Measurements from ENCODE around the gene NPBWR2. TPM values are rescaled to one million over a fixed set of nuclear protein-coding genes. Genes with fewer than 3 reads are reported as not detected.

NPBWR2 gene
- total and polyA plus RNA-seq, 9 of the 15 experiments (the other 6 are each of a cell fraction or from before 2014, with no cell fraction given): not detected

DNA sequence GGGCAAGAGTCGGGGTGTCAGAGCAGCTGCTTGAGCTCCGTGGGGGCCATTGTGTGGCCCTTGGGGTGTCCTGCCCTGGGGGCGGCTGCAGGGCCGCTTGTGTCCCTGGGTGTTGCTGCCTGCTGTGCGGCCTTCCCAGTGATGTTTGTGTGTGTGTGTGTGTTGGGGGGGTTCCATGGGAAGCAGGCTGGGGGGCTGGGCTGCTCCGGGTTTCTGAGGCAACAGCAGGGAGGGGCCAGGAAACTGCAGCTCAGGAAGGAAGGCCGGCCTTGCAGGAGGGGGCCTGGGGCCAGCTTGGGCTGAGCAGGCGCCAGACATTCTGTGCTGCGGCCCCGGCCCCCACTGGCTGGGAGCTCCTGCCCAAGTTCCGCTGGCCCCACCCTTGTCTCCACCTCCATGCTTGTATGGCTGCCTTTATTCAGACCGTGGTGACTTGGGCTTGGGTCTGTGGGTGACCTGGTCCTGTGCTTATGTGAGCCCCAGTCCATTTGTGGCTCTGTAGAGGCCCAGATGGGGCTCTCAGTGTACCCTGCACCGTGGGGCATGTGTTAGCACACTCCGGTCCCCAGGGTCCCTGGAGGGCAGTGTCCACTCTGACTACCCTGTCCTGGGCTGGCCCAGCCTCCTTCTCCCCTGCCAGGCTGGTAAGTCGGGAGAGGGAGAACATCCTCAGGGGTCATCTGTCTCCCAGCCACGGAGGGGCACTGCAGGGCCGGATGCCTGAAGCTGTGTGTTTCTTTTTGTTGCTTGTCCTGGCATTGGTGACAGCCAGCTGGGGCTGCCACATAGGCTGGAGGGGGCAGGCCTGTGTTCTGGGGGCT is 53.3 kb downstream of the NPBWR2 start (continued):
- TF ChIP-seq MYC (IDR thresholded peaks at IDR 0.05; ENCODE audit: low read depth, low read length) (no peak), MYC (CRISPR knock-in tag; IDR thresholded peaks at IDR 0.05; ENCODE audit: borderline replicate concordance, low read depth) (no peak), GTF2E2 (tag; IDR thresholded peaks at IDR 0.05) (no peak), POLR2AphosphoS5 (IDR thresholded peaks at IDR 0.05; ENCODE audit: control insufficient read depth, insufficient read depth, low read depth, low read length) (no peak), HMGN3 (IDR thresholded peaks at IDR 0.05; ENCODE audit: borderline replicate concordance, extremely low read depth, insufficient read length, low read depth, low read length) (peak; percentile 16), DACH1 (IDR thresholded peaks at IDR 0.05; ENCODE audit: partially characterized antibody) (no peak), RBFOX2 (IDR thresholded peaks at IDR 0.05; ENCODE audit: low read depth, low read length) (peak; percentile 28; the same call in 1 of the 2 replicates), CREBBP (IDR thresholded peaks at IDR 0.05; ENCODE audit: low read depth, low read length) (no peak), NRF1 (conservative IDR thresholded peaks at IDR 0.05 in 1 of 2, IDR thresholded peaks at IDR 0.05 in 1 of 2) (peak; percentile 74 to 79), PHF8 (IDR thresholded peaks at IDR 0.05; ENCODE audit: borderline replicate concordance, low read length) (peak; percentile 39; the same call in 1 of the 2 replicates), MBD2 (IDR thresholded peaks at IDR 0.05; ENCODE audit: borderline replicate concordance, low read depth) (no peak), CREM (IDR thresholded peaks at IDR 0.05; ENCODE audit: low read depth) (0 out of 2 replicates have a peak, but pooled peaks have one; percentile 2), THAP12 (CRISPR knock-in tag; IDR thresholded peaks at IDR 0.05) (no peak)
- TF ChIP-seq, protein P1, sequence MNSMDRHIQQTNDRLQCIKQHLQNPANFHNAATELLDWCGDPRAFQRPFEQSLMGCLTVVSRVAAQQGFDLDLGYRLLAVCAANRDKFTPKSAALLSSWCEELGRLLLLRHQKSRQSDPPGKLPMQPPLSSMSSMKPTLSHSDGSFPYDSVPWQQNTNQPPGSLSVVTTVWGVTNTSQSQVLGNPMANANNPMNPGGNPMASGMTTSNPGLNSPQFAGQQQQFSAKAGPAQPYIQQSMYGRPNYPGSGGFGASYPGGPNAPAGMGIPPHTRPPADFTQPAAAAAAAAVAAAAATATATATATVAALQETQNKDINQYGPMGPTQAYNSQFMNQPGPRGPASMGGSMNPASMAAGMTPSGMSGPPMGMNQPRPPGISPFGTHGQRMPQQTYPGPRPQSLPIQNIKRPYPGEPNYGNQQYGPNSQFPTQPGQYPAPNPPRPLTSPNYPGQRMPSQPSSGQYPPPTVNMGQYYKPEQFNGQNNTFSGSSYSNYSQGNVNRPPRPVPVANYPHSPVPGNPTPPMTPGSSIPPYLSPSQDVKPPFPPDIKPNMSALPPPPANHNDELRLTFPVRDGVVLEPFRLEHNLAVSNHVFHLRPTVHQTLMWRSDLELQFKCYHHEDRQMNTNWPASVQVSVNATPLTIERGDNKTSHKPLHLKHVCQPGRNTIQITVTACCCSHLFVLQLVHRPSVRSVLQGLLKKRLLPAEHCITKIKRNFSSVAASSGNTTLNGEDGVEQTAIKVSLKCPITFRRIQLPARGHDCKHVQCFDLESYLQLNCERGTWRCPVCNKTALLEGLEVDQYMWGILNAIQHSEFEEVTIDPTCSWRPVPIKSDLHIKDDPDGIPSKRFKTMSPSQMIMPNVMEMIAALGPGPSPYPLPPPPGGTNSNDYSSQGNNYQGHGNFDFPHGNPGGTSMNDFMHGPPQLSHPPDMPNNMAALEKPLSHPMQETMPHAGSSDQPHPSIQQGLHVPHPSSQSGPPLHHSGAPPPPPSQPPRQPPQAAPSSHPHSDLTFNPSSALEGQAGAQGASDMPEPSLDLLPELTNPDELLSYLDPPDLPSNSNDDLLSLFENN (IDR thresholded peaks at IDR 0.05; ENCODE audit: low read depth in 2 of 2, low read length in 2 of 2): no peak
- TF ChIP-seq, protein P2, sequence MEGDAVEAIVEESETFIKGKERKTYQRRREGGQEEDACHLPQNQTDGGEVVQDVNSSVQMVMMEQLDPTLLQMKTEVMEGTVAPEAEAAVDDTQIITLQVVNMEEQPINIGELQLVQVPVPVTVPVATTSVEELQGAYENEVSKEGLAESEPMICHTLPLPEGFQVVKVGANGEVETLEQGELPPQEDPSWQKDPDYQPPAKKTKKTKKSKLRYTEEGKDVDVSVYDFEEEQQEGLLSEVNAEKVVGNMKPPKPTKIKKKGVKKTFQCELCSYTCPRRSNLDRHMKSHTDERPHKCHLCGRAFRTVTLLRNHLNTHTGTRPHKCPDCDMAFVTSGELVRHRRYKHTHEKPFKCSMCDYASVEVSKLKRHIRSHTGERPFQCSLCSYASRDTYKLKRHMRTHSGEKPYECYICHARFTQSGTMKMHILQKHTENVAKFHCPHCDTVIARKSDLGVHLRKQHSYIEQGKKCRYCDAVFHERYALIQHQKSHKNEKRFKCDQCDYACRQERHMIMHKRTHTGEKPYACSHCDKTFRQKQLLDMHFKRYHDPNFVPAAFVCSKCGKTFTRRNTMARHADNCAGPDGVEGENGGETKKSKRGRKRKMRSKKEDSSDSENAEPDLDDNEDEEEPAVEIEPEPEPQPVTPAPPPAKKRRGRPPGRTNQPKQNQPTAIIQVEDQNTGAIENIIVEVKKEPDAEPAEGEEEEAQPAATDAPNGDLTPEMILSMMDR (IDR thresholded peaks at IDR 0.05 in 2 of 3, conservative IDR thresholded peaks at IDR 0.05 in 1 of 3; ENCODE audit: insufficient read depth in 2 of 3, low read depth in 1 of 3, low read length in 3 of 3): peak; percentile 34 to 53 (median 45); a peak in 4 of 6 replicates
- TF ChIP-seq, protein P3, sequence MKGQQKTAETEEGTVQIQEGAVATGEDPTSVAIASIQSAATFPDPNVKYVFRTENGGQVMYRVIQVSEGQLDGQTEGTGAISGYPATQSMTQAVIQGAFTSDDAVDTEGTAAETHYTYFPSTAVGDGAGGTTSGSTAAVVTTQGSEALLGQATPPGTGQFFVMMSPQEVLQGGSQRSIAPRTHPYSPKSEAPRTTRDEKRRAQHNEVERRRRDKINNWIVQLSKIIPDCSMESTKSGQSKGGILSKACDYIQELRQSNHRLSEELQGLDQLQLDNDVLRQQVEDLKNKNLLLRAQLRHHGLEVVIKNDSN (CRISPR knock-in tag; IDR thresholded peaks at IDR 0.05): no peak
